A549 (cell line): ENCODE data around the gene DAGLA. TPM values are rescaled to one million over a fixed set of nuclear protein-coding genes. Genes with fewer than 3 reads are reported as not detected.

Experiments
- ATAC-seq, 2 experiments: fragments of 200-7000 bp in 1 of 2; fragments of >200 bp in 1 of 2; cut with Nextera tagmentation in 1 of 2; cut with Tn5 transposase in 1 of 2; 3 replicates each; pipeline versions ENCODE4 v1.8.0 to v1.9.1; 2018 to 2020; ENCODE audit warnings: mild to moderate bottlenecking in 1 of 2, moderate library complexity in 1 of 2
- CTCF ChIA-PET: fragments of 300-600 bp; sonication (Branson Sonifier 250); formaldehyde crosslinking; extraction: SDS; loops from one replicate; lab custom pipeline; 2021; ENCODE audit warnings: antibody characterized with exemption, inconsistent platforms; lab: Yijun Ruan, JAX
- POLR2A ChIA-PET: fragments of 350-600 bp; formaldehyde crosslinking; extraction: SDS; loops from one replicate; lab custom pipeline; 2021; ENCODE audit warnings: antibody characterized with exemption, inconsistent platforms; lab: Yijun Ruan, JAX
- DNase-seq, 2 experiments: peaks; one replicate each; pipeline versions ENCODE4 v3.0.0 to v3.0.0-alpha.2; 2011 to 2016; ENCODE audit warnings: low read depth in 1 of 2, low spot score in 1 of 2
- FAIRE-seq: peaks from 2 replicates; lab custom pipeline; 2011; peaks lifted over from hg19 to GRCh38; lab: Jason Lieb, UNC
- H3K27ac ChIP-seq, 2 experiments: fragments of >200 bp; sonication (Bioruptor Twin); formaldehyde crosslinking; 3 replicates each; pipeline ENCODE4 v1.5.1; 2016 to 2017
- H3K4me1 ChIP-seq: fragments of >200 bp; sonication (Bioruptor Twin); formaldehyde crosslinking; 3 replicates; pipeline ENCODE4 v1.6.1; 2016
- H3K4me2 ChIP-seq: fragments of >200 bp; sonication (Bioruptor Twin); formaldehyde crosslinking; 3 replicates; pipeline ENCODE4 v1.6.1; 2016
- H3K4me3 ChIP-seq: fragments of >200 bp; sonication (Bioruptor Twin); formaldehyde crosslinking; 3 replicates; pipeline ENCODE4 v1.5.1; 2016
- H3K9me3 ChIP-seq: fragments of >200 bp; sonication (Bioruptor Twin); formaldehyde crosslinking; 3 replicates; pipeline ENCODE4 v1.6.1; 2016
- ATOH8 ChIP-seq: fragments of 250-450 bp; sonication (Bioruptor Pico); IDR thresholded peaks from 2 replicates; pipeline ENCODE4 v1.5.0; 2020; ENCODE audit warnings: low read depth, mild to moderate bottlenecking, moderate library complexity
- BCL3 ChIP-seq: fragments of >200 bp; sonication (Bioruptor Twin); formaldehyde crosslinking; IDR thresholded peaks from 3 replicates; pipeline ENCODE4 v1.6.1; 2016
- CBX8 ChIP-seq: fragments of 200-600 bp; sonication (generic); IDR thresholded peaks from 2 replicates; pipeline ENCODE4 v1.6.1; 2016
- CHD2 ChIP-seq: fragments of 150-350 bp; IDR thresholded peaks from 2 replicates; pipeline ENCODE4 v1.6.1; 2014; ENCODE audit warnings: low read length; ENCODE audit not compliant: partially characterized antibody
- EHF ChIP-seq: fragments of 250-450 bp; sonication (Bioruptor Pico); IDR thresholded peaks from 2 replicates; pipeline ENCODE4 v1.5.0; 2020; ENCODE audit warnings: mild to moderate bottlenecking
- FOSB ChIP-seq: fragments of 250-450 bp; sonication (Bioruptor Pico); IDR thresholded peaks from 2 replicates; pipeline ENCODE4 v1.5.0; 2020; ENCODE audit warnings: mild to moderate bottlenecking, moderate library complexity
- FOXS1 ChIP-seq: fragments of 250-450 bp; sonication (Bioruptor Pico); IDR thresholded peaks from 2 replicates; pipeline ENCODE4 v1.5.0; 2020; ENCODE audit warnings: mild to moderate bottlenecking, moderate library complexity
- HOXB5 ChIP-seq: fragments of 250-450 bp; sonication (Bioruptor Pico); IDR thresholded peaks from 2 replicates; pipeline ENCODE4 v1.5.0; 2020; ENCODE audit warnings: mild to moderate bottlenecking, moderate library complexity
- KDM1A ChIP-seq: fragments of 200-600 bp; sonication (generic); IDR thresholded peaks from 2 replicates; pipeline ENCODE4 v1.6.1; 2016; ENCODE audit warnings: low read depth, mild to moderate bottlenecking
- MAZ ChIP-seq: fragments of 150-350 bp; IDR thresholded peaks from 2 replicates; pipeline ENCODE4 v1.6.1; 2014; ENCODE audit warnings: antibody characterized with exemption, low read depth, low read length, borderline replicate concordance
- NFE2L2 ChIP-seq: fragments of 150-350 bp; conservative IDR thresholded peaks from 2 replicates; pipeline ENCODE4 v1.6.1; 2014; ENCODE audit warnings: low read length
- NPAS2 ChIP-seq: fragments of 250-450 bp; sonication (Bioruptor Pico); IDR thresholded peaks from 2 replicates; pipeline ENCODE4 v1.8.0; 2022; ENCODE audit warnings: mild to moderate bottlenecking, moderate library complexity, borderline replicate concordance
- PBX3 ChIP-seq: IDR thresholded peaks from 2 replicates; pipeline ENCODE4 v1.6.1; 2012
- RAD21 ChIP-seq, 2 experiments: fragments of >200 bp in 1 of 2; sonication (Bioruptor Twin) in 1 of 2; formaldehyde crosslinking in 1 of 2; IDR thresholded peaks in 1 of 2; conservative IDR thresholded peaks in 1 of 2; 2 replicates in 1 of 2; 3 replicates in 1 of 2; pipeline ENCODE4 v1.6.1; 2012 to 2018; ENCODE audit warnings: inconsistent platforms in 1 of 2
- RARB ChIP-seq: fragments of 250-450 bp; sonication (Bioruptor Pico); IDR thresholded peaks from 2 replicates; pipeline ENCODE4 v1.8.0; 2021; ENCODE audit warnings: mild to moderate bottlenecking, moderate library complexity
- RCOR1 ChIP-seq: fragments of 150-350 bp; IDR thresholded peaks from 2 replicates; pipeline ENCODE4 v1.6.1; 2014; ENCODE audit warnings: antibody characterized with exemption, low read length, low read depth
- RFX5 ChIP-seq: fragments of 450-650 bp; IDR thresholded peaks from 2 replicates; pipeline ENCODE4 v1.7.1; 2014; ENCODE audit warnings: antibody characterized with exemption, mild to moderate bottlenecking, moderate library complexity
- SMC3 ChIP-seq: fragments of >200 bp; sonication (Bioruptor Twin); formaldehyde crosslinking; IDR thresholded peaks from 3 replicates; pipeline ENCODE4 v1.6.1; 2018; ENCODE audit warnings: inconsistent platforms
- SREBF2 ChIP-seq: fragments of 450-650 bp; IDR thresholded peaks from 2 replicates; pipeline ENCODE4 v1.6.1; 2014; ENCODE audit warnings: mild to moderate bottlenecking, moderate library complexity
- TP53 ChIP-seq: fragments of 250-450 bp; sonication (Bioruptor Pico); IDR thresholded peaks from 2 replicates; pipeline ENCODE4 v1.5.0; 2021; ENCODE audit warnings: mild to moderate bottlenecking, moderate library complexity
- WGBS: methylation state at CpG from one replicate; pipeline ENCODE4 v1.1.6; 2017; ENCODE audit errors: missing lambda C conversion rate; 5-methylcytosine and 5-hydroxymethylcytosine counted together
- polyA plus RNA-seq, 4 experiments: library from polyadenylated mRNA; depleted of rRNA in 3 of 4; stranded (reverse); fragments of >200 nt; fragmentation: RNase III in 1 of 4; extraction: RNeasy Plus Mini Kit Qiagen cat#74134 plus additional on column Dnase treatment in 1 of 4; gene quantifications; 2 replicates in 3 of 4; 3 replicates in 1 of 4; pipeline ENCODE4 v1.2.3, GENCODE V29; 2011 to 2017

Gene DAGLA
- polyA plus RNA-seq, 2 of the 4 experiments (the other 2 are of a cell fraction) = 0.93 to 2.5 TPM

- Histone ChIP-seq H3K27ac (no peak overlapping the region), H3K4me3 (no peak overlapping the region), H3K9me3 (no peaks in the 10 kb centered on the region), H3K4me2 (no peak overlapping the region), H3K4me1 (peaks cover 37% of the 10 kb centered on the region)
- FAIRE-seq (no peak), DNase-seq (no peak), ATAC-seq (no peak)
- ChIA-PET POLR2A (no interaction called here), CTCF (interaction anchor here (0.9 to 3.5 kb wide), 9 partner anchors 11 to 152 kb away, joined by 3 to 21 read pairs (median 5); no protein-coding TSS in a partner anchor)
- 84% methylated on average over 27 of the region's 27 CpGs for WGBS
- TF ChIP-seq FOSB (no peak), ATOH8 (CRISPR knock-in tag) (no peak), MAZ (no peak), FOXS1 (CRISPR knock-in tag) (no peak), SREBF2 (no peak), KDM1A (no peak), SMC3 (no peak), NPAS2 (CRISPR knock-in tag) (no peak)
These were observed 4.0 kb downstream of the DAGLA start for GRCh38 chr11:61683961-61684869.

GRCh38 chr11:61684870-61685616, 4.9 kb downstream of the DAGLA start:
- POLR2A ChIA-PET = no interaction called here
- Histone ChIP-seq H3K9me3 (no peaks in the 10 kb centered on the region), H3K4me1 (peaks cover 31% of the 10 kb centered on the region), H3K4me3 (no peak overlapping the region), H3K27ac (no peak overlapping the region), H3K4me2 (no peak overlapping the region)
- TF ChIP-seq HOXB5 (no peak), ATOH8 (CRISPR knock-in tag) (no peak), BCL3 (no peak), PBX3 (no peak), FOXS1 (CRISPR knock-in tag) (no peak), CHD2 (no peak), RARB (no peak), NFE2L2 (no peak), MAZ (no peak), RFX5 (no peak), RAD21 (conservative IDR thresholded peaks at IDR 0.05 in 1 of 2, IDR thresholded peaks at IDR 0.05 in 1 of 2) (no peak), TP53 (CRISPR knock-in tag) (no peak), CBX8 (no peak), EHF (CRISPR knock-in tag) (no peak), RCOR1 (no peak)
- no peak for DNase-seq
- 90% methylated on average over 14 of the region's 14 CpGs for WGBS
- CTCF ChIA-PET = interaction anchor here (1.4 to 3.5 kb wide), 4 partner anchors 12 to 63 kb away, joined by 4 to 21 read pairs (median 10); no protein-coding TSS in a partner anchor
- no peak for FAIRE-seq
- no peak for ATAC-seq
